Endothelial cell of umbilical vein (primary cell): ENCODE results near the gene GPBAR1. TPM values are rescaled to one million over a fixed set of nuclear protein-coding genes. Genes with fewer than 3 reads are reported as not detected.

Experiments
- BruUV-seq: library from RNA; stranded (reverse); fragments of 400-500 nt; replicated peaks from 2 replicates; lab custom pipeline; 2021; lab: Mats Ljungman, UMichigan
- CTCF ChIA-PET: fragments of 300-600, 350-600 bp; sonication (Branson Sonifier 250); formaldehyde crosslinking; loops from one replicate; lab custom pipeline; 2021; ENCODE audit warnings: antibody characterized with exemption, inconsistent platforms; lab: Charles Lee
- POLR2A ChIA-PET: fragments of 300-600, 350-600 bp; sonication (Branson Sonifier 250); formaldehyde crosslinking; loops from one replicate; lab custom pipeline; 2021; ENCODE audit warnings: antibody characterized with exemption, inconsistent platforms; lab: Charles Lee
- DNase-seq: peaks from one replicate; pipeline ENCODE4 v3.0.0-alpha.2; 2011; ENCODE audit warnings: low read depth, low spot score
- FAIRE-seq: peaks from 2 replicates; lab custom pipeline; 2011; peaks lifted over from hg19 to GRCh38; lab: Jason Lieb, UNC
- H2AFZ ChIP-seq: 2 replicates; pipeline ENCODE4 v1.6.0; 2012; ENCODE audit warnings: low read depth, low read length, control low read depth, inconsistent platforms
- H3K27ac ChIP-seq: 2 replicates; pipeline ENCODE4 v1.5.1; 2011; ENCODE audit warnings: low read depth, mild to moderate bottlenecking, control low read depth, low read length, moderate library complexity; ENCODE audit not compliant: insufficient read depth
- H3K27me3 ChIP-seq, 2 experiments: 2 replicates each; pipeline versions ENCODE4 v1.6.0 to v1.6.1; 2011; ENCODE audit warnings: low read length in 2 of 2, mixed read lengths in 1 of 2; ENCODE audit not compliant: control insufficient read depth in 2 of 2, insufficient read depth in 2 of 2
- H3K36me3 ChIP-seq, 2 experiments: 2 replicates in 1 of 2; 3 replicates in 1 of 2; pipeline ENCODE4 v1.5.1; 2011; ENCODE audit warnings: low read length in 2 of 2, mild to moderate bottlenecking in 1 of 2, moderate library complexity in 1 of 2; ENCODE audit not compliant: control insufficient read depth in 2 of 2, insufficient read depth in 2 of 2; ENCODE audit errors: extremely low read depth in 1 of 2
- H3K4me1 ChIP-seq: 3 replicates; pipeline ENCODE4 v1.5.1; 2011; ENCODE audit warnings: mild to moderate bottlenecking, low read length; ENCODE audit not compliant: control insufficient read depth, insufficient read depth; ENCODE audit errors: extremely low read depth
- H3K4me2 ChIP-seq: 2 replicates; pipeline ENCODE4 v1.6.1; 2011; ENCODE audit warnings: low read length, control low read depth, mixed read lengths; ENCODE audit not compliant: insufficient read depth
- H3K4me3 ChIP-seq, 3 experiments: fragments of 200-600 bp in 1 of 3; sonication (generic), shearing (Covaris generic) in 1 of 3; replicated peaks in 1 of 3; 2 replicates each; pipeline ENCODE4 v1.5.1; 2011 to 2016; ENCODE audit warnings: control low read depth in 3 of 3, low read length in 3 of 3, mild to moderate bottlenecking in 2 of 3, inconsistent platforms in 1 of 3, low read depth in 1 of 3, moderate library complexity in 1 of 3; ENCODE audit not compliant: insufficient read depth in 1 of 3
- H3K79me2 ChIP-seq: 2 replicates; pipeline ENCODE4 v1.6.0; 2012; ENCODE audit warnings: low read length, inconsistent platforms; ENCODE audit not compliant: control insufficient read depth, insufficient read depth
- H3K9ac ChIP-seq: replicated peaks from 2 replicates; pipeline ENCODE3; 2011; ENCODE audit warnings: low read length, control low read depth; ENCODE audit not compliant: insufficient read depth; ENCODE audit errors: extremely low read depth
- H3K9me1 ChIP-seq: replicated peaks from 3 replicates; pipeline ENCODE4 v1.6.0; 2011; ENCODE audit warnings: mild to moderate bottlenecking, low read length; ENCODE audit not compliant: control insufficient read depth, insufficient read depth; ENCODE audit errors: extremely low read depth
- H3K9me3 ChIP-seq: replicated peaks from 2 replicates; pipeline ENCODE4 v1.5.1; 2012; ENCODE audit warnings: low read length, inconsistent platforms; ENCODE audit not compliant: control insufficient read depth, insufficient read depth
- H4K20me1 ChIP-seq: replicated peaks from 2 replicates; pipeline ENCODE3; 2011; ENCODE audit warnings: mild to moderate bottlenecking, low read length; ENCODE audit not compliant: control insufficient read depth, insufficient read depth; ENCODE audit errors: extremely low read depth
- EZH2 ChIP-seq: IDR thresholded peaks from 2 replicates; pipeline ENCODE4 v1.6.1; 2012; ENCODE audit warnings: borderline replicate concordance, low read depth, mild to moderate bottlenecking, moderate library complexity, low read length, inconsistent platforms; ENCODE audit not compliant: severe bottlenecking
- FOS ChIP-seq: IDR thresholded peaks from 2 replicates; pipeline ENCODE4 v1.6.1; 2011; ENCODE audit warnings: mild to moderate bottlenecking, low read length, moderate library complexity, borderline replicate concordance; ENCODE audit not compliant: insufficient read depth
- GATA2 ChIP-seq: IDR thresholded peaks from 2 replicates; pipeline ENCODE4 v1.7.0; 2011; ENCODE audit warnings: low read depth, mild to moderate bottlenecking, moderate library complexity, mixed read lengths, low read length; ENCODE audit not compliant: insufficient read length, insufficient read depth
- JUN ChIP-seq: IDR thresholded peaks from 2 replicates; pipeline ENCODE4 v1.6.1; 2011; ENCODE audit warnings: borderline replicate concordance, low read depth; ENCODE audit not compliant: insufficient read length, insufficient read depth
- MYC ChIP-seq: IDR thresholded peaks from one replicate; pipeline ENCODE4 v1.6.1; 2011; ENCODE audit warnings: mild to moderate bottlenecking, low read depth, low read length
- POLR2A ChIP-seq: IDR thresholded peaks from 2 replicates; pipeline ENCODE4 v1.6.1; 2012; ENCODE audit warnings: low read depth, mild to moderate bottlenecking, control low read depth, low read length
- POLR2AphosphoS5 ChIP-seq: IDR thresholded peaks from 2 replicates; pipeline ENCODE4 v1.6.1; 2012; ENCODE audit warnings: low read depth, mild to moderate bottlenecking, control low read depth, low read length, moderate library complexity; ENCODE audit not compliant: insufficient read depth
- dilution Hi-C: fragments of 300-500 bp; cut with MboI; formaldehyde crosslinking; loops from one replicate; pipeline ENCODE4 v1.15.0; 2019; ENCODE audit warnings: low sequenced_read_pairs; ENCODE audit not compliant: extremely low pct_ligation_motif_present
- intact Hi-C: fragments of 100-400 bp; cut with micrococcal nuclease; formaldehyde crosslinking; loops from one replicate; pipeline ENCODE4 v1.10.0; 2022
- polyA plus RNA-seq, 4 experiments: library from polyadenylated mRNA; depleted of rRNA in 3 of 4; stranded (reverse) in 3 of 4; unstranded in 1 of 4; fragments of >200 nt; gene quantifications; 2 replicates each; pipeline versions ENCODE4 v1.2.1 to v1.2.3, GENCODE V29; 2011 to 2012; ENCODE audit warnings: missing spikeins in 1 of 4
- total RNA-seq: library from RNA; stranded (reverse); gene quantifications from 2 replicates; pipeline ENCODE4 v1.2.3, GENCODE V29; 2021
- TF ChIP-seq, protein P1 (sequence below): IDR thresholded peaks from 2 replicates; pipeline ENCODE4 v1.6.1; 2011; ENCODE audit not compliant: insufficient read depth, insufficient read length
- TF ChIP-seq, protein P2 (sequence below), 2 donors: IDR thresholded peaks; 1 replicate in 1 of 2; 2 replicates in 1 of 2; pipeline ENCODE4 v1.5.1; 2011; ENCODE audit warnings: low read length in 2 of 2, mild to moderate bottlenecking in 2 of 2, moderate library complexity in 2 of 2, control low read depth in 1 of 2, inconsistent platforms in 1 of 2, low read depth in 1 of 2; ENCODE audit not compliant: insufficient read depth in 1 of 2; ENCODE audit errors: extremely low read depth in 1 of 2

Gene GPBAR1
- total and polyA plus RNA-seq, 2 donors (not counting 3 experiments of a cell fraction or from before 2014, with no cell fraction given) = 0.14 to 0.75 TPM

DNA sequence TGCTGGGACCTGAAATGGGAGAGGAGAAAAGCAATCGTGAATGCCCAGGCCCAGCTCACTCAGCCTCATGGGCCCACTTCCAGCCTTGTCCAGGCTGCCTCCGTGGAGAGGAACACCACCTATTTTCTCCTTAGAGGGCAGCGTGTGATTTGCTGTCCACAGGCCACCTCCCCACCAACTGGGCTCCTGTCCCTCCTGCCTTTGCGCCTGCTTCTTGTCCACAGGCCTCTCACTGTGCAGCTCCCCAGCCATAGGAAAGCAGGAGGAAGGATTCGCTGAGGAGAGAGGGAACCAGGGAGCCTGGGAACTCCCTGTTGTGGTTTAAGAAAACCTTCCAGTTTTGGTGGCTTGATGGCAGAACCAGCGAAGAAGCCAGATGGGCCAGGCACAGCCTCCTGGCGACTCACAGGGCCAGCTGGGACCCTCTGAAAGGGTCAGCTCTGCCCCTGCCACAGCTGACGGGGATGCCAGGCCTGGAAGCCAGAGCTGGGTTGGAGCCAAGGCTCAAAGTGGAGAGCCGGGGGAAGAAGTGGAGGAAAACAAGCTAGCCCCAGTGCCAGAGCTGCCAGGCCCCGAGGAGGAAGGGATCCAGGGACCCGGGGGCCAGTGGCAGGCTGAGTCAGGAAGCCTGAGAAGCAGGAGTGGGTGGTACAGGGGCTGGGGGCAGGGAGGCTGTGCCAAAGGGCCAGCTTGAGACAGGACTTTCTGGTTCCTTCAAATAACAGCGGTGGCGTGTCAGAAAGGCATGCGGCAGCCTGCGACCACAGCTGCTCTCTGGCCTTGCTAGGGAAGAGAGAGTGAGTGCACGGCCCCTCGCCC lies 21.6 kb downstream of the GPBAR1 start:
- peak overlapping the region; percentile 50 for H3K27ac ChIP-seq
- H3K9me3 ChIP-seq = no peaks in the 10 kb centered on the region
- intact Hi-C loops (no loop called here), dilution Hi-C loops (no loop called here)
- ChIA-PET CTCF (interaction anchor here (1.2 to 1.5 kb wide), 2 partner anchors 9 to 114 kb away, joined by 5 to 7 read pairs; no protein-coding TSS in a partner anchor), POLR2A (interaction anchor here (0.8 to 1.5 kb wide), 4 partner anchors 9 to 12 kb away, joined by 4 to 9 read pairs (median 4); partner anchors contain the start of genes AAMP and PNKD)
- peak overlapping the region; percentile 29 for H3K9ac ChIP-seq
- no peaks in the 10 kb centered on the region for H3K27me3 ChIP-seq
- H3K9me1 ChIP-seq = no peaks in the 10 kb centered on the region
- H3K4me3 ChIP-seq = no peak overlapping the region
- no TSS peak for BruUV-seq
- H4K20me1 ChIP-seq = no peaks in the 10 kb centered on the region
- H2AFZ ChIP-seq = no peak overlapping the region
- no peak for TF ChIP-seq FOS
- TF ChIP-seq POLR2A = no peak
- TF ChIP-seq EZH2 = no peak
- TF ChIP-seq GATA2 = no peak
- TF ChIP-seq, protein P1, sequence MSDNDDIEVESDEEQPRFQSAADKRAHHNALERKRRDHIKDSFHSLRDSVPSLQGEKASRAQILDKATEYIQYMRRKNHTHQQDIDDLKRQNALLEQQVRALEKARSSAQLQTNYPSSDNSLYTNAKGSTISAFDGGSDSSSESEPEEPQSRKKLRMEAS = no peak
- TF ChIP-seq JUN = no peak
- no peak for TF ChIP-seq POLR2AphosphoS5
- TF ChIP-seq, protein P2, sequence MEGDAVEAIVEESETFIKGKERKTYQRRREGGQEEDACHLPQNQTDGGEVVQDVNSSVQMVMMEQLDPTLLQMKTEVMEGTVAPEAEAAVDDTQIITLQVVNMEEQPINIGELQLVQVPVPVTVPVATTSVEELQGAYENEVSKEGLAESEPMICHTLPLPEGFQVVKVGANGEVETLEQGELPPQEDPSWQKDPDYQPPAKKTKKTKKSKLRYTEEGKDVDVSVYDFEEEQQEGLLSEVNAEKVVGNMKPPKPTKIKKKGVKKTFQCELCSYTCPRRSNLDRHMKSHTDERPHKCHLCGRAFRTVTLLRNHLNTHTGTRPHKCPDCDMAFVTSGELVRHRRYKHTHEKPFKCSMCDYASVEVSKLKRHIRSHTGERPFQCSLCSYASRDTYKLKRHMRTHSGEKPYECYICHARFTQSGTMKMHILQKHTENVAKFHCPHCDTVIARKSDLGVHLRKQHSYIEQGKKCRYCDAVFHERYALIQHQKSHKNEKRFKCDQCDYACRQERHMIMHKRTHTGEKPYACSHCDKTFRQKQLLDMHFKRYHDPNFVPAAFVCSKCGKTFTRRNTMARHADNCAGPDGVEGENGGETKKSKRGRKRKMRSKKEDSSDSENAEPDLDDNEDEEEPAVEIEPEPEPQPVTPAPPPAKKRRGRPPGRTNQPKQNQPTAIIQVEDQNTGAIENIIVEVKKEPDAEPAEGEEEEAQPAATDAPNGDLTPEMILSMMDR (IDR thresholded peaks at IDR 0.05; ENCODE audit: extremely low read depth in 1 of 2, insufficient read depth in 1 of 2, low read depth in 1 of 2, low read length in 2 of 2) = no peak
- no peak for TF ChIP-seq MYC
- peaks cover 44% of the 10 kb centered on the region for H3K4me1 ChIP-seq
- peak overlapping the region; percentile 12 for H3K4me2 ChIP-seq
- H3K79me2 ChIP-seq = peaks cover 50% of the 10 kb centered on the region
- FAIRE-seq (peak; percentile 4), DNase-seq (peak; percentile 64)
- peaks cover 12 to 40% of the 10 kb centered on the region in 2 experiments for H3K36me3 ChIP-seq
